HCT116 (cell line): Measurements from ENCODE around the gene ATG4C. TPM values are rescaled to one million over a fixed set of nuclear protein-coding genes. Genes with fewer than 3 reads are reported as not detected.

Experiments used
- ATAC-seq: fragments of 200-7000 bp; cut with Tn5 transposase; 2 replicates; pipeline ENCODE4 v1.9.1; 2020; ENCODE audit warnings: mild to moderate bottlenecking, moderate library complexity
- BruUV-seq: library from RNA; stranded (reverse); fragments of 400-500 nt; replicated peaks from 2 replicates; lab custom pipeline; 2021; lab: Mats Ljungman, UMichigan
- CTCF ChIA-PET: fragments of 300-600 bp; sonication (Branson Sonifier 250); formaldehyde crosslinking; loops from one replicate; lab custom pipeline; 2021; ENCODE audit warnings: antibody characterized with exemption; lab: Charles Lee
- POLR2A ChIA-PET: fragments of 300-600, 350-600 bp; sonication (Branson Sonifier 250); formaldehyde crosslinking; loops from one replicate; lab custom pipeline; 2021; ENCODE audit warnings: antibody characterized with exemption; lab: Charles Lee
- RAD21 ChIA-PET, 2 experiments: fragments of 300-600 bp; sonication (Branson Sonifier 250); formaldehyde crosslinking; loops; one replicate each; lab custom pipeline; 2023; ENCODE audit warnings: low total read pairs in 2 of 2; ENCODE audit not compliant: uncharacterized antibody in 2 of 2, unreplicated experiment in 2 of 2, low non-redundant PET in 1 of 2; lab: Charles Lee
- DNase-seq: peaks from one replicate; pipeline ENCODE4 v3.0.0-alpha.2; 2010; ENCODE audit warnings: low read depth, low spot score
- H2AFZ ChIP-seq: fragments of 200-600 bp; shearing (Covaris generic), sonication (generic); 2 replicates; pipeline ENCODE4 v1.6.1; 2017; ENCODE audit warnings: low read depth, mixed run types, mixed read lengths, antibody characterized with exemption, low read length; ENCODE audit not compliant: poor library complexity, severe bottlenecking
- H3K27ac ChIP-seq: 2 replicates; pipeline ENCODE4 v1.5.1; 2012; ENCODE audit warnings: low read depth, low read length
- H3K27me3 ChIP-seq: fragments of 200-600 bp; sonication (generic); 2 replicates; pipeline ENCODE4 v1.6.1; 2016; ENCODE audit warnings: mixed run types, low read length, mixed read lengths; ENCODE audit not compliant: insufficient read depth
- H3K36me3 ChIP-seq, 2 experiments: fragments of 200-500 bp in 1 of 2; fragments of 200-600 bp in 1 of 2; sonication (Bioruptor generic) in 1 of 2; sonication (generic) in 1 of 2; 2 replicates each; pipeline versions ENCODE4 v1.5.1 to v1.6.1; 2014 to 2016; ENCODE audit warnings: low read length in 2 of 2, inconsistent platforms in 1 of 2, mixed read lengths in 1 of 2, mixed run types in 1 of 2; ENCODE audit not compliant: insufficient read depth in 2 of 2, control insufficient read depth in 1 of 2
- H3K4me1 ChIP-seq, 2 experiments: fragments of 200-600 bp in 1 of 2; sonication (generic) in 1 of 2; 2 replicates each; pipeline versions ENCODE4 v1.5.1 to v1.6.1; 2012 to 2017; ENCODE audit warnings: low read length in 2 of 2, inconsistent platforms in 1 of 2, mild to moderate bottlenecking in 1 of 2, mixed read lengths in 1 of 2, mixed run types in 1 of 2, moderate library complexity in 1 of 2; ENCODE audit not compliant: insufficient read depth in 2 of 2, control insufficient read depth in 1 of 2
- H3K4me2 ChIP-seq: fragments of 200-600 bp; sonication (generic); 2 replicates; pipeline ENCODE4 v1.6.1; 2017; ENCODE audit warnings: mixed run types, low read length, mixed read lengths
- H3K4me3 ChIP-seq, 2 experiments: fragments of 200-600 bp in 1 of 2; sonication (generic) in 1 of 2; replicated peaks in 1 of 2; 2 replicates each; pipeline ENCODE4 v1.5.1; 2011 to 2016; ENCODE audit warnings: low read length in 2 of 2, control low read depth in 1 of 2, low read depth in 1 of 2, mild to moderate bottlenecking in 1 of 2, mixed read lengths in 1 of 2, mixed run types in 1 of 2
- H3K79me2 ChIP-seq: fragments of 200-600 bp; sonication (generic); 2 replicates; pipeline ENCODE4 v1.6.1; 2017; ENCODE audit warnings: mild to moderate bottlenecking, mixed run types, low read length, moderate library complexity, mixed read lengths; ENCODE audit not compliant: insufficient read depth
- H3K9ac ChIP-seq: fragments of 200-600 bp; sonication (generic); 2 replicates; pipeline ENCODE4 v1.6.1; 2016; ENCODE audit warnings: low read length, mixed read lengths
- H3K9me2 ChIP-seq: fragments of 200-600 bp; sonication (generic), shearing (Covaris generic); 2 replicates; pipeline ENCODE4 v1.6.1; 2017; ENCODE audit warnings: mixed run types, mild to moderate bottlenecking, moderate library complexity; ENCODE audit not compliant: insufficient read depth
- H3K9me3 ChIP-seq, 2 experiments: fragments of 200-500 bp in 1 of 2; fragments of 200-600 bp in 1 of 2; sonication (Bioruptor generic) in 1 of 2; sonication (generic) in 1 of 2; 2 replicates each; pipeline ENCODE4 v1.6.1; 2014 to 2017; ENCODE audit warnings: low read length in 2 of 2, mixed read lengths in 2 of 2, inconsistent platforms in 1 of 2, low read depth in 1 of 2, mild to moderate bottlenecking in 1 of 2, mixed run types in 1 of 2, moderate library complexity in 1 of 2; ENCODE audit not compliant: control insufficient read depth in 1 of 2, insufficient read depth in 1 of 2
- H4K20me1 ChIP-seq: fragments of 200-600 bp; sonication (generic), shearing (Covaris generic); 2 replicates; pipeline ENCODE4 v1.6.1; 2017; ENCODE audit warnings: mixed run types, mild to moderate bottlenecking, moderate library complexity; ENCODE audit not compliant: insufficient read depth
- ATF3 ChIP-seq: IDR thresholded peaks from 2 replicates; pipeline ENCODE4 v1.6.1; 2012
- CEBPB ChIP-seq: IDR thresholded peaks from 2 replicates; pipeline ENCODE4 v1.6.1; 2012; ENCODE audit warnings: low read depth
- CTCF ChIP-seq, 3 experiments: fragments of 200-600 bp in 1 of 3; sonication (generic) in 1 of 3; IDR thresholded peaks in 2 of 3; conservative IDR thresholded peaks in 1 of 3; 2 replicates each; pipeline ENCODE4 v1.5.1; 2012 to 2017; ENCODE audit warnings: low read depth in 2 of 3, low read length in 2 of 3, antibody characterized with exemption in 1 of 3, borderline replicate concordance in 1 of 3, control low read depth in 1 of 3, mild to moderate bottlenecking in 1 of 3, mixed read lengths in 1 of 3, mixed run types in 1 of 3, moderate library complexity in 1 of 3; ENCODE audit not compliant: insufficient read depth in 1 of 3
- EGR1 ChIP-seq: IDR thresholded peaks from 2 replicates; pipeline ENCODE4 v1.6.1; 2012; ENCODE audit warnings: low read depth
- ELF1 ChIP-seq: IDR thresholded peaks from 2 replicates; pipeline ENCODE4 v1.6.1; 2012; ENCODE audit warnings: low read depth, borderline replicate concordance
- MAX ChIP-seq: IDR thresholded peaks from 2 replicates; pipeline ENCODE4 v1.6.1; 2012
- POLR2A ChIP-seq: IDR thresholded peaks from 2 replicates; pipeline ENCODE4 v1.7.0; 2011; ENCODE audit warnings: borderline replicate concordance; ENCODE audit not compliant: insufficient read depth, insufficient read length; ENCODE audit errors: extremely low read depth
- ZNF274 ChIP-seq: fragments of 200-500 bp; sonication (Bioruptor generic); IDR thresholded peaks from 2 replicates; pipeline ENCODE4 v1.6.1; 2014; ENCODE audit warnings: mild to moderate bottlenecking, low read depth, low read length, inconsistent platforms
- intact Hi-C: fragments of 100-400 bp; cut with micrococcal nuclease; formaldehyde crosslinking; loops from 2 replicates; pipeline ENCODE4 v1.10.0; 2022
- total RNA-seq: library from RNA; stranded (reverse); gene quantifications from one replicate; pipeline ENCODE4 v1.2.1, GENCODE V29; 2021; ENCODE audit not compliant: unreplicated experiment

The ATG4C gene
- total RNA-seq, 1 experiment from 2014 or later = 11.8 TPM

- TF ChIP-seq EGR1 (no peak), CEBPB (no peak), MAX (no peak), POLR2A (no peak)
Observed at GRCh38 chr1:62870148-62870547, 86.2 kb downstream of the ATG4C start (continued).

- ChIA-PET CTCF (interaction anchor here (1.4 kb wide), 1 partner anchor 31 kb away, joined by 6 read pairs; no protein-coding TSS in a partner anchor), RAD21 (no interaction called here), POLR2A (no interaction called here)
- intact Hi-C loops = no loop called here
- no peak overlapping the region for H2AFZ ChIP-seq
- TF ChIP-seq ELF1 = no peak
- no peak for TF ChIP-seq ATF3
- no peak for TF ChIP-seq CTCF (IDR thresholded peaks at IDR 0.05 in 2 of 3, conservative IDR thresholded peaks at IDR 0.05 in 1 of 3; ENCODE audit: borderline replicate concordance in 1 of 3, insufficient read depth in 1 of 3, low read depth in 2 of 3, low read length in 2 of 3)
- no peak for TF ChIP-seq CEBPB
- TF ChIP-seq ZNF274 = no peak
- H4K20me1 ChIP-seq = no peaks in the 10 kb centered on the region
- no peak overlapping the region for H3K27ac ChIP-seq
- peaks cover 28% of the 10 kb centered on the region for H3K27me3 ChIP-seq
- H3K36me3 ChIP-seq = no peaks in the 10 kb centered on the region
- BruUV-seq = no TSS peak
- no peak for DNase-seq
- H3K9me3 ChIP-seq = no peaks in the 10 kb centered on the region
- no peaks in the 10 kb centered on the region for H3K79me2 ChIP-seq
- H3K4me2 ChIP-seq = no peak overlapping the region
- H3K9me2 ChIP-seq = no peaks in the 10 kb centered on the region
- H3K4me1 ChIP-seq = no peaks in the 10 kb centered on the region
- no peak for ATAC-seq
- no peak overlapping the region for H3K9ac ChIP-seq
- H3K4me3 ChIP-seq = no peak overlapping the region
Observed at GRCh38 chr1:62875676-62876075, 91.7 kb downstream of the ATG4C start.
